IPS DF 6.9 (cell line): ENCODE data around the gene WASHC2A.
"Not testable (repeated sequence)": the region's sequence is repeated elsewhere in the genome, so short reads cannot be mapped to it uniquely, and the experiment has no call there.

Source experiments
- DNase-seq: peaks from one replicate; pipeline ENCODE4 v3.0.0-alpha.2; 2013; ENCODE audit warnings: low read depth, low spot score
- H3K27ac ChIP-seq: one replicate; pipeline ENCODE4 v1.5.1; 2013; ENCODE audit warnings: low read length, control low read depth
- H3K27me3 ChIP-seq: 2 replicates; pipeline ENCODE4 v1.6.1; 2013; ENCODE audit warnings: mild to moderate bottlenecking, low read length; ENCODE audit not compliant: control insufficient read depth, insufficient read depth
- H3K36me3 ChIP-seq: 2 replicates; pipeline ENCODE4 v1.6.1; 2013; ENCODE audit warnings: low read length; ENCODE audit not compliant: control insufficient read depth, insufficient read depth
- H3K4me1 ChIP-seq: 2 replicates; pipeline ENCODE4 v1.6.1; 2013; ENCODE audit warnings: low read length; ENCODE audit not compliant: control insufficient read depth, insufficient read depth
- H3K4me3 ChIP-seq: 2 replicates; pipeline ENCODE4 v1.5.1; 2013; ENCODE audit warnings: mild to moderate bottlenecking, low read length
- H3K9me3 ChIP-seq: 2 replicates; pipeline ENCODE4 v1.6.1; 2013; ENCODE audit warnings: low read length, inconsistent platforms; ENCODE audit not compliant: control insufficient read depth, insufficient read depth
- WGBS: extraction: QIAGEN DNeasy Blood & Tissue Kit; methylation state at CpG from one replicate; pipeline ENCODE4 v1.1.7; 2013; ENCODE audit warnings: mixed read lengths, missing lambda C conversion rate; ENCODE audit not compliant: insufficient read length, insufficient coverage; 5-methylcytosine and 5-hydroxymethylcytosine counted together

Gene WASHC2A

DNA sequence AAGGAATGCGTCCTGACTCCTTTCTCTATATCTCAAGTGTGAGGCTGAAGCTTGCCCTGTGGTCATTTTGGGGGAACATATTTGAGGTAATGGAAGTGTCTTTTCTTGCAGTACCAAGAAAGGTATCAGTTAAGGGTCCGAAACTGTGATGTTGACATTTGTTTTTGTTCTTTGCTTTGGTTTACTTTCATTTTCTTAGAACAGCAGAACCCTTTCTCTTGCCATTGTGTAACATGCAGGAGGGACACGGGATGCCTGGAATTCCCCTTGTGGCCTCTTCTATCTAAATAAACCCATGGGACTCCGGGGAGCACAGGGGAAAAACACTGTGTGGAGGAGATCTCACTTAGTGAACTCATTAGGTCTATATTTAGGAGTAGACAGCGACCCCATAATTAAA is 34.5 kb downstream of the WASHC2A start:
- H3K27ac ChIP-seq, H3K27me3 ChIP-seq, H3K9me3 ChIP-seq, H3K4me3 ChIP-seq, H3K4me1 ChIP-seq, H3K36me3 ChIP-seq, DNase-seq: not testable (repeated sequence)
- WGBS = no CpG with 5 or more reads among the region's 5 CpGs

DNA sequence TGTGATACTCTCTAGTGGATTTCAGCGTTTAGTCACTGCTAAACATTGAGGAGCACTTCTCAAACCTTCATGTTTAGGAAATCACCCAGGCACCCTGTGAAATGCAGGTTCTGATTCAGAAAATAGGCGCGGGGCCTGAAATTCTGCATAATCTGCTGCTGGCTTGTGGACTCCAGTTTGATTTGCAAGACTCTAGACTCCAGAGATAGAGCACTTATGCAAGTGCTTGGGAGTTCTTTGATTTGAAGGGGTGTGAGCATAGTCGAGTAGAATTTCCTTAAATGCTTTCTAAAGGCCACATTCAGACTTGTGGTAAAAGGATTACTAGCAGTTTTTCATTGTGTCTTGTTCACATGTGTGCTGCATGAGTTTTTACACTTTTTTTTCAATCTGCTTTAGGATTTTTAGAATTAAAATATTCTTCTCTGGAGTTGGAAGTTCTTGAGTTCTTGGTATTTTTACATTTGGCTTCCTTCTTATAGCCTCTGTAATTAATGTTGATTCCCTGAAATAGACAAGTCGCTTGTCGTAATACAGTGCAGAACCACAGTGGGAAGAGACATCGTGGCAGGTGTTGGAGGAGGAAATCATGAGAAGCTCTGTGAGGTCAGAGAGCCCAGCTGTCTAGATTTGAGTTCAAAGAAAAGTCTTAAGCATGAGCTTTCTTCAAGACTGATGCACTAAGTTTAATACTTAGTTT is 41.4 kb downstream of the WASHC2A start:
- not testable (repeated sequence) for H3K27ac ChIP-seq, H3K27me3 ChIP-seq, H3K9me3 ChIP-seq, DNase-seq, H3K4me1 ChIP-seq, H3K4me3 ChIP-seq, H3K36me3 ChIP-seq
- WGBS = no CpG with 5 or more reads among the region's 7 CpGs

GRCh38 chr10:50112419-50113112 is 44.8 kb downstream of the WASHC2A start:
- H3K27me3 ChIP-seq, H3K36me3 ChIP-seq, DNase-seq, H3K4me3 ChIP-seq, H3K9me3 ChIP-seq, H3K27ac ChIP-seq, H3K4me1 ChIP-seq: not testable (repeated sequence)
- no CpG with 5 or more reads among the region's 9 CpGs for WGBS

- H3K9me3 ChIP-seq, H3K27ac ChIP-seq, H3K27me3 ChIP-seq, H3K4me1 ChIP-seq, H3K4me3 ChIP-seq, H3K36me3 ChIP-seq, DNase-seq: not testable (repeated sequence)
- no CpG with 5 or more reads among the region's 2 CpGs for WGBS
Observed at GRCh38 chr10:50126765-50127164, 59.0 kb downstream of the WASHC2A start.

- WGBS = no CpG with 5 or more reads among the region's 5 CpGs
- H3K9me3 ChIP-seq, H3K27ac ChIP-seq, H3K4me3 ChIP-seq, H3K4me1 ChIP-seq, H3K36me3 ChIP-seq, DNase-seq, H3K27me3 ChIP-seq: not testable (repeated sequence)
Observed at GRCh38 chr10:50127770-50128292, 60.1 kb downstream of the WASHC2A start.

DNA sequence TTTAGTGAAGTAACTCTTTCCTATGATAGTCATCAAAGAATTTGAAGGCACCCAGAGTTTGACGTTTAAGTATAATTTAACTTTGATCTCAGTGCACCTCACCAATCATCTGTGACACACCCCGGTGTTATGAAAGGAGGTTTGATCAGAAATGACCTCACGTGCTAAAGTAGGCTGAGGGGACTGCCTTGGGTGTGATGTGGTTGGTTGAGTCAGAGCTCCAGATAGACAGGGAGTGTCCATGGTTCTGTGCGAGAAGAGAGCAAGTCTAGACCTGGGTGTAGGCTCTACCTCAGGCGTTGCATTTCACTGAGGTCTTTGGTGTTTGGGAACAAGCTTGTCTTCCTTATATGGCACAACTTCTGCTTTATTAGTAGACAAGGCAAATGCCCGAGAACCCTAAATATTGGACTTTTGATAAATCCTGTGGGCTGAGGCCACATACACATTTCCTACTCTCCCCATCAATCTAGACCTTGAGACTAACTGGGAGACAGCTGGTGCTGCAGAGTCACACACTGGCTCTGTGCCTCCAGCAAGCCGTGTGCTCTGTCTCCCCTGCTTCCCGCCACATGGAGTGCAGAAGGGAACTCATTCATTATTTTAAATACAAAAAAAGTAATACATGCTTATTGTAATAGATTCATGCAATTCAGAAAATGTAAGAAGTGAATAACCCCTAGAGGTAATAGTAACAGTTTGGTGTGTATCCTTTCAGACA is 63.7 kb downstream of the WASHC2A start:
- DNase-seq, H3K4me1 ChIP-seq, H3K27ac ChIP-seq, H3K36me3 ChIP-seq, H3K9me3 ChIP-seq, H3K4me3 ChIP-seq, H3K27me3 ChIP-seq: not testable (repeated sequence)
- WGBS = no CpG with 5 or more reads among the region's 8 CpGs

GRCh38 chr10:50132322-50132721 is 64.6 kb downstream of the WASHC2A start:
- not testable (repeated sequence) for DNase-seq, H3K9me3 ChIP-seq, H3K36me3 ChIP-seq, H3K27ac ChIP-seq, H3K4me1 ChIP-seq, H3K27me3 ChIP-seq, H3K4me3 ChIP-seq
- WGBS = no CpG with 5 or more reads among the region's 6 CpGs

DNA sequence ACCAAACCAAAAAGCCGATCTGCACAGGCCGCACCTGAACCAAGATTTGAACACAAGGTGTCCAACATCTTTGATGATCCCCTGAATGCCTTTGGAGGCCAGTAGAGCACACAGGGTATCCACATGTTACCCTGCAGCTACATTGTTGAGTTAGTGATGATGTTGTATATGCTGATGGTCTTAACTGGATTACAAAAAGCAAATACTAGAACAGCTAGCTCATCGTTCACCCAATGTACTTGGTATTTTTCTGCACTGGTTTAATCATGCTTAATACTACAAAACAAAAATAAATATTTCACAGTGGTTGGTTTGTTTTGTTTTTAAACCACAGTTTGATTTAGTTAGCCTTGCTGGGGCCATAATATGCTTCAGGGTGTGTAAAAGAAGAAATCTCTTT is 65.1 kb downstream of the WASHC2A start:
- H3K4me3 ChIP-seq, DNase-seq, H3K4me1 ChIP-seq, H3K27ac ChIP-seq, H3K36me3 ChIP-seq, H3K27me3 ChIP-seq, H3K9me3 ChIP-seq: not testable (repeated sequence)
- no CpG with 5 or more reads among the region's 3 CpGs for WGBS

GRCh38 chr10:50143512-50144174 is 75.9 kb downstream of the WASHC2A start:
- not testable (repeated sequence) for H3K36me3 ChIP-seq, H3K27me3 ChIP-seq, H3K27ac ChIP-seq, H3K4me3 ChIP-seq, H3K4me1 ChIP-seq, DNase-seq, H3K9me3 ChIP-seq
- WGBS = no CpG with 5 or more reads among the region's 10 CpGs

DNA sequence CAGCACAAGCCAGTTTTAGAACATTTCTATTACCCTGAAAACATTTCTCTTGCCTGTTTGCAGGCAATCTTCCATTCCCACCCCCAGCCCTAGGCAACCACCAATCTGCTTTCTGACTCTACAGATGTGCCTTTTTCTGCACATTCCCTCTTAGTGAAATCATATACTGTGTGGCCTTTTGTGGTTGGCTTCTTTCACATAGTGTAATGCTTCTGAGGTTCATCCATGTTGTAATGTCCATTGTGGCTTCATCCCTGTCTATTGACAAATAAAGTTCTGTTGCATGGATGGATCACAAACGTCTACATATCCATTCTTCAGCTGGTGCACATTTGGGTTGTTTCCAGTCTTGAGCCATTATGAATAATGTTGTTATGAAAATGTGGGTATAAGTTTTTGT is 77.8 kb downstream of the WASHC2A start:
- not testable (repeated sequence) for H3K27ac ChIP-seq, H3K36me3 ChIP-seq, H3K9me3 ChIP-seq, H3K27me3 ChIP-seq, DNase-seq, H3K4me3 ChIP-seq, H3K4me1 ChIP-seq
- no CpG with 5 or more reads among the region's 1 CpG for WGBS
